ENCODE data around the gene SLC12A4.
"Not testable (repeated sequence)": the region's sequence is repeated elsewhere in the genome, so short reads cannot be mapped to it uniquely, and the experiment has no call there.

The SLC12A4 gene

DNA sequence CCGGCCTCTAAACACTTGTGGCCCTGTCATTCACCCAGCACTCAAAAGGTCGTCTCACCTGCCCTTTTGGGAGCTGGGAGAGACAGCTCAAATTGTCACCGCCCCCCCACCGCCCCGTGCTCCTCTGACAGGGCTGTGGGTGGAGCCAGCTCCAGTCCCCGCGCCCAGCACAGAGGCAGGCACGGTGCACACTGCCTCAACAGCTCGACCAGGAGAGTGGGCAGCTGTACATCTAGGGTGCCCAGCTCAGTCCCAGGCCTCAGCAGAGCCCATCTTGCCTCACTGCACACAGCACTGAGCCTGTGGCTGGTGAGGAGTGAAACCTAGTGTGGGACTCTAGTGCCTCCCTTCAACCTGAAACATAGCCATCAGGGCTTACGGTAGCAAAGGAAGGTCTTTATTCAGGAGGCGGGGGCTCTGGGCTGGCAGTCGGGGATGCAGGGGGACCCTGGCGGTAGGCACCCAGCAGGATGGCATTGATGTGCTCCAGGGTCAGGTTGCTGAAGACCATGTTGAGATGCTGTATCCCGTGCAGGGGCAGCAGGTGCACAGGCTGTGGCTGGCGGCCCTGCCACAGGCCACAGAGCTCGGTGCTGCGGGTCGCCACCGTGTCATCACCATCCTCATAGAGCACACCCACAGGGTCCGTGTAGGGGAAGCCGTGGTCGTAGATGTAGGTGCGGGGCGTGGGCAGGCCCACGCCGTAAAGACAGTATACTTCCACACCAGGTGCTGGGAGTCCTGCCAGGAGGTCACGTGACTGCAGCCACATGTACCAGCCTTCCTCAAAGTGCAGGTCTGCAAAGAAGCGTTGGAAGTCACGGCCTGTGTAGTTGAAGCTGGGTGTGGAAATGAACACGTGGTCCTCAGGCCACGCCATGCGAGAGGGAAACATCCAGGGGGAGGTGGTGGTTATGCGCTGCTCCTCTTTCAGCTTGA lies 28.7 kb downstream of the SLC12A4 start:
- Histone ChIP-seq H3K27ac (ENCODE audit: low read length) (peak overlapping the region; percentile 18), H3K27me3 (ENCODE audit: control insufficient read depth in 1 of 2, insufficient read depth in 2 of 2, low read length in 2 of 2) (no peaks in the 10 kb centered on the region), H3K9ac (ENCODE audit: low read length in 2 of 2) (no peak overlapping the region), H3K4me3 (ENCODE audit: low read length in 2 of 2) (no peak overlapping the region), H3K9me3 (ENCODE audit: control insufficient read depth in 2 of 2, low read length in 2 of 2) (no peaks in the 10 kb centered on the region), H3K4me1 (ENCODE audit: control insufficient read depth, insufficient read depth, low read length) (peaks cover 49% of the 10 kb centered on the region), H3K36me3 (ENCODE audit: control insufficient read depth in 2 of 2, insufficient read depth in 2 of 2, low read length in 2 of 2) (peaks cover 22 to 24% of the 10 kb centered on the region in 2 donors)

- not testable (repeated sequence) for H3K27ac ChIP-seq (ENCODE audit: low read length); H3K9me3 ChIP-seq (ENCODE audit: control insufficient read depth in 2 of 2, low read length in 2 of 2); H3K9ac ChIP-seq (ENCODE audit: low read length in 2 of 2); H3K4me3 ChIP-seq (ENCODE audit: low read length in 2 of 2); H3K27me3 ChIP-seq (ENCODE audit: control insufficient read depth in 1 of 2, insufficient read depth in 2 of 2, low read length in 2 of 2)
- peaks cover 38% of the 10 kb centered on the region for H3K4me1 ChIP-seq (ENCODE audit: control insufficient read depth, insufficient read depth, low read length)
- H3K36me3 ChIP-seq (ENCODE audit: control insufficient read depth in 2 of 2, insufficient read depth in 2 of 2, low read length in 2 of 2): peaks cover 14 to 20% of the 10 kb centered on the region in 2 donors
Measured at GRCh38 chr16:67937713-67938112, 30.7 kb downstream of the SLC12A4 start.

DNA sequence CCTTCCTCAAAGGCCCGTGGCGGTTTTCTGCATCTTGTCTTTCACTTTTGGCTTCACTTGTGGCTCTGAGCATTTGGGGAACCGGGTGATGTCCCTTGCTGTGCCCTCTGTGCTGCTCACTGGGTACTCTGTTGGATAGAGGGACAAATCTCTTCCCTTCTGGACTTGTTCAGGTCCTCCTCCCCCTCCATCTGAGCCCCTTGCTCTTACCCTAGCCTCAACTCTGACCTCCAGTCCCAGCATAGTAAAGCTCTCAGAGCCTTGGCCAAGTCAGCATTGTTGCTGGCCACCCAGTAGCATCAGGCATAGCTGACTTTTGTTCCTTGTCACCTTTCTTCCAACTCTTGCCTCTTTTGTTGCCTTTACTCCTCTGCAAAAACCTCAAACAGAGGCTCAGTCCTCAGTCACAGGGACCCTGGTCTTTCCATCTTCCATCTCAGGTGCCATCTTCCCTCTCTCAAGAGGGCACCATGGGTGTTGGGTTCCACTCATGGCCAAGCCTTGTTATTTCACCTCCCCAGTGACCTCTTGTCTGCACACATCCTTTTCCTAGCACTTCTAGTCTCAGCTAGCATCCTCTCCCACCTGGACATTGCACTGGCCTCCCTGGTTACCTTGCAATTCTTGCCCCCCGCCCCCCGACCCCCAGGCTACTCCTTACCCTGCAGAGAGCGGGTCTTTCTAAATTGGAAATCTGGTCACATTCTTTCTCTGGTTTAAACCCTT lies 31.4 kb downstream of the SLC12A4 start:
- peak overlapping the region; percentile 84 for H3K9ac ChIP-seq (ENCODE audit: low read length in 2 of 2)
- H3K27ac ChIP-seq (ENCODE audit: low read length): peak overlapping the region; percentile 76
- H3K9me3 ChIP-seq (ENCODE audit: control insufficient read depth in 2 of 2, low read length in 2 of 2): no peaks in the 10 kb centered on the region
- no peaks in the 10 kb centered on the region for H3K27me3 ChIP-seq (ENCODE audit: control insufficient read depth in 1 of 2, insufficient read depth in 2 of 2, low read length in 2 of 2)
- H3K4me1 ChIP-seq (ENCODE audit: control insufficient read depth, insufficient read depth, low read length): peaks cover 32% of the 10 kb centered on the region
- H3K36me3 ChIP-seq (ENCODE audit: control insufficient read depth in 2 of 2, insufficient read depth in 2 of 2, low read length in 2 of 2): peaks cover 8 to 14% of the 10 kb centered on the region in 2 donors
- peak overlapping the region; percentile 98 for H3K4me3 ChIP-seq (ENCODE audit: low read length in 2 of 2)

- Histone ChIP-seq H3K36me3 (ENCODE audit: control insufficient read depth in 2 of 2, insufficient read depth in 2 of 2, low read length in 2 of 2) (peaks cover 7 to 13% of the 10 kb centered on the region in 2 donors), H3K4me3 (ENCODE audit: low read length in 2 of 2) (peak within 1 kb of the TSS; percentile 98)
Measured at GRCh38 chr16:67936124-67936879, 32.1 kb downstream of the SLC12A4 start, which contains the start of gene PSMB10. TSS of gene PSMB10 (minus strand) at chr16:67936850. CDS start at chr16:67936749, 101 bp downstream.

GRCh38 chr16:67935402-67936123 lies 32.9 kb downstream of the SLC12A4 start:
- H3K36me3 ChIP-seq (ENCODE audit: control insufficient read depth in 2 of 2, insufficient read depth in 2 of 2, low read length in 2 of 2): peaks cover 7 to 13% of the 10 kb centered on the region in 2 donors
- H3K9me3 ChIP-seq (ENCODE audit: control insufficient read depth in 2 of 2, low read length in 2 of 2): no peaks in the 10 kb centered on the region
- H3K27me3 ChIP-seq (ENCODE audit: control insufficient read depth in 1 of 2, insufficient read depth in 2 of 2, low read length in 2 of 2): no peaks in the 10 kb centered on the region
- peak overlapping the region; percentile 84 for H3K9ac ChIP-seq (ENCODE audit: low read length in 2 of 2)
- H3K27ac ChIP-seq (ENCODE audit: low read length): peak overlapping the region; percentile 76
- peak overlapping the region; percentile 98 for H3K4me3 ChIP-seq (ENCODE audit: low read length in 2 of 2)
- H3K4me1 ChIP-seq (ENCODE audit: control insufficient read depth, insufficient read depth, low read length): peaks cover 29% of the 10 kb centered on the region

More at GRCh38 chr16:67936124-67936879, 32.1 kb downstream of the SLC12A4 start, which contains the start of gene PSMB10:
- Histone ChIP-seq H3K27me3 (ENCODE audit: control insufficient read depth in 1 of 2, insufficient read depth in 2 of 2, low read length in 2 of 2) (no peaks in the 10 kb centered on the region), H3K27ac (ENCODE audit: low read length) (peak within 1 kb of the TSS; percentile 76), H3K9ac (ENCODE audit: low read length in 2 of 2) (peak within 1 kb of the TSS; percentile 84), H3K9me3 (ENCODE audit: control insufficient read depth in 2 of 2, low read length in 2 of 2) (no peaks in the 10 kb centered on the region), H3K4me1 (ENCODE audit: control insufficient read depth, insufficient read depth, low read length) (peaks cover 29% of the 10 kb centered on the region)

GRCh38 chr16:67935101-67935401 lies 33.4 kb downstream of the SLC12A4 start:
- peaks cover 6 to 13% of the 10 kb centered on the region in 2 donors for H3K36me3 ChIP-seq (ENCODE audit: control insufficient read depth in 2 of 2, insufficient read depth in 2 of 2, low read length in 2 of 2)

GRCh38 chr16:67934306-67935100 lies 33.9 kb downstream of the SLC12A4 start:
- H3K9ac ChIP-seq (ENCODE audit: low read length in 2 of 2): peak overlapping the region; percentile 75 to 84
- peaks cover 23% of the 10 kb centered on the region for H3K4me1 ChIP-seq (ENCODE audit: control insufficient read depth, insufficient read depth, low read length)
- peak overlapping the region; percentile 98 for H3K4me3 ChIP-seq (ENCODE audit: low read length in 2 of 2)
- no peaks in the 10 kb centered on the region for H3K27me3 ChIP-seq (ENCODE audit: control insufficient read depth in 1 of 2, insufficient read depth in 2 of 2, low read length in 2 of 2)
- peak overlapping the region; percentile 76 for H3K27ac ChIP-seq (ENCODE audit: low read length)
- peaks cover 6 to 11% of the 10 kb centered on the region in 2 donors for H3K36me3 ChIP-seq (ENCODE audit: control insufficient read depth in 2 of 2, insufficient read depth in 2 of 2, low read length in 2 of 2)
- H3K9me3 ChIP-seq (ENCODE audit: control insufficient read depth in 2 of 2, low read length in 2 of 2): no peaks in the 10 kb centered on the region

More at GRCh38 chr16:67935101-67935401, 33.4 kb downstream of the SLC12A4 start:
- peaks cover 26% of the 10 kb centered on the region for H3K4me1 ChIP-seq (ENCODE audit: control insufficient read depth, insufficient read depth, low read length)
- peak overlapping the region; percentile 75 to 84 for H3K9ac ChIP-seq (ENCODE audit: low read length in 2 of 2)
- H3K27me3 ChIP-seq (ENCODE audit: control insufficient read depth in 1 of 2, insufficient read depth in 2 of 2, low read length in 2 of 2): no peaks in the 10 kb centered on the region
- no peaks in the 10 kb centered on the region for H3K9me3 ChIP-seq (ENCODE audit: control insufficient read depth in 2 of 2, low read length in 2 of 2)
- H3K4me3 ChIP-seq (ENCODE audit: low read length in 2 of 2): peak overlapping the region; percentile 98
- peak overlapping the region; percentile 76 for H3K27ac ChIP-seq (ENCODE audit: low read length)

- H3K4me3 ChIP-seq (ENCODE audit: low read length in 2 of 2): no peak overlapping the region
- H3K36me3 ChIP-seq (ENCODE audit: control insufficient read depth in 2 of 2, insufficient read depth in 2 of 2, low read length in 2 of 2): peaks cover 7 to 11% of the 10 kb centered on the region in 2 donors
- no peak overlapping the region for H3K9ac ChIP-seq (ENCODE audit: low read length in 2 of 2)
- no peaks in the 10 kb centered on the region for H3K27me3 ChIP-seq (ENCODE audit: control insufficient read depth in 1 of 2, insufficient read depth in 2 of 2, low read length in 2 of 2)
- peaks cover 23% of the 10 kb centered on the region for H3K4me1 ChIP-seq (ENCODE audit: control insufficient read depth, insufficient read depth, low read length)
- H3K27ac ChIP-seq (ENCODE audit: low read length): no peak overlapping the region
- H3K9me3 ChIP-seq (ENCODE audit: control insufficient read depth in 2 of 2, low read length in 2 of 2): no peaks in the 10 kb centered on the region
Measured at GRCh38 chr16:67933805-67934204, 34.6 kb downstream of the SLC12A4 start.

- Histone ChIP-seq H3K9ac (ENCODE audit: low read length in 2 of 2) (no peak overlapping the region), H3K4me1 (ENCODE audit: control insufficient read depth, insufficient read depth, low read length) (peaks cover 23% of the 10 kb centered on the region), H3K36me3 (ENCODE audit: control insufficient read depth in 2 of 2, insufficient read depth in 2 of 2, low read length in 2 of 2) (peaks cover 15 to 20% of the 10 kb centered on the region in 2 donors)
Measured at GRCh38 chr16:67932462-67932840, 36.0 kb downstream of the SLC12A4 start.

More at GRCh38 chr16:67932462-67932840, 36.0 kb downstream of the SLC12A4 start:
- no peak overlapping the region for H3K4me3 ChIP-seq (ENCODE audit: low read length in 2 of 2)
- no peak overlapping the region for H3K27ac ChIP-seq (ENCODE audit: low read length)
- no peaks in the 10 kb centered on the region for H3K27me3 ChIP-seq (ENCODE audit: control insufficient read depth in 1 of 2, insufficient read depth in 2 of 2, low read length in 2 of 2)
- H3K9me3 ChIP-seq (ENCODE audit: control insufficient read depth in 2 of 2, low read length in 2 of 2): no peaks in the 10 kb centered on the region
